ENCODE data around the gene SMPX. TPM values are rescaled to one million over a fixed set of nuclear protein-coding genes. Genes with fewer than 3 reads are reported as not detected.

SMPX gene
- total and polyA plus RNA-seq, 4 donors, result 0.09 to 0.10 TPM; not detected in 2

DNA sequence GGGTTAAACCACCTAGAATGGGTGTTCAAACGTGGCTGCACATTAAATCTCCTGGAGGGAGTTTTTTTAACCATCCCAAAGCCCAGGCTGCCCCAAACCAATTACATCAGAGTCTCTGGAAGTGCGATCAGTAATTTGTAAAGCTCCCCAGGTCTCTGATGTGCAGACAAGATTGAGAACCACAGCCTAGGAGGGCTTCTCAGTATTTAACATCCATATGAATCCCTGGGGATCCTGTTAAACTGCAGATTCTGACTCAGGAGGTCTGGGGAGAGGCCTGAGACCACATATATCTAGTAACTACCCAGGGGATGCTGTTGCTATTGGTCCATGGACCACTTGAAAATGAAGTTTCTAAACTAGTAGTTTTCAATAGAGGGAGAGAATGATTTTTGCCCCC is 42.6 kb downstream of the SMPX start:
- WGBS, result 63% methylated on average over 2 of the region's 2 CpGs
- no peaks in the 10 kb centered on the region for H3K36me3 ChIP-seq (ENCODE audit: control insufficient read depth in 4 of 4, insufficient read depth in 3 of 4, low read depth in 1 of 4, low read length in 3 of 4)
- DNase-seq (ENCODE audit: low spot score), result no peak
- TF ChIP-seq, protein P1, sequence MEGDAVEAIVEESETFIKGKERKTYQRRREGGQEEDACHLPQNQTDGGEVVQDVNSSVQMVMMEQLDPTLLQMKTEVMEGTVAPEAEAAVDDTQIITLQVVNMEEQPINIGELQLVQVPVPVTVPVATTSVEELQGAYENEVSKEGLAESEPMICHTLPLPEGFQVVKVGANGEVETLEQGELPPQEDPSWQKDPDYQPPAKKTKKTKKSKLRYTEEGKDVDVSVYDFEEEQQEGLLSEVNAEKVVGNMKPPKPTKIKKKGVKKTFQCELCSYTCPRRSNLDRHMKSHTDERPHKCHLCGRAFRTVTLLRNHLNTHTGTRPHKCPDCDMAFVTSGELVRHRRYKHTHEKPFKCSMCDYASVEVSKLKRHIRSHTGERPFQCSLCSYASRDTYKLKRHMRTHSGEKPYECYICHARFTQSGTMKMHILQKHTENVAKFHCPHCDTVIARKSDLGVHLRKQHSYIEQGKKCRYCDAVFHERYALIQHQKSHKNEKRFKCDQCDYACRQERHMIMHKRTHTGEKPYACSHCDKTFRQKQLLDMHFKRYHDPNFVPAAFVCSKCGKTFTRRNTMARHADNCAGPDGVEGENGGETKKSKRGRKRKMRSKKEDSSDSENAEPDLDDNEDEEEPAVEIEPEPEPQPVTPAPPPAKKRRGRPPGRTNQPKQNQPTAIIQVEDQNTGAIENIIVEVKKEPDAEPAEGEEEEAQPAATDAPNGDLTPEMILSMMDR (IDR thresholded peaks at IDR 0.05; ENCODE audit: low read depth, low read length, missing input control), result no peak
- no peak for TF ChIP-seq GABPA (IDR thresholded peaks at IDR 0.05 in 1 of 2, conservative IDR thresholded peaks at IDR 0.05 in 1 of 2)
- TF ChIP-seq, protein P2, sequence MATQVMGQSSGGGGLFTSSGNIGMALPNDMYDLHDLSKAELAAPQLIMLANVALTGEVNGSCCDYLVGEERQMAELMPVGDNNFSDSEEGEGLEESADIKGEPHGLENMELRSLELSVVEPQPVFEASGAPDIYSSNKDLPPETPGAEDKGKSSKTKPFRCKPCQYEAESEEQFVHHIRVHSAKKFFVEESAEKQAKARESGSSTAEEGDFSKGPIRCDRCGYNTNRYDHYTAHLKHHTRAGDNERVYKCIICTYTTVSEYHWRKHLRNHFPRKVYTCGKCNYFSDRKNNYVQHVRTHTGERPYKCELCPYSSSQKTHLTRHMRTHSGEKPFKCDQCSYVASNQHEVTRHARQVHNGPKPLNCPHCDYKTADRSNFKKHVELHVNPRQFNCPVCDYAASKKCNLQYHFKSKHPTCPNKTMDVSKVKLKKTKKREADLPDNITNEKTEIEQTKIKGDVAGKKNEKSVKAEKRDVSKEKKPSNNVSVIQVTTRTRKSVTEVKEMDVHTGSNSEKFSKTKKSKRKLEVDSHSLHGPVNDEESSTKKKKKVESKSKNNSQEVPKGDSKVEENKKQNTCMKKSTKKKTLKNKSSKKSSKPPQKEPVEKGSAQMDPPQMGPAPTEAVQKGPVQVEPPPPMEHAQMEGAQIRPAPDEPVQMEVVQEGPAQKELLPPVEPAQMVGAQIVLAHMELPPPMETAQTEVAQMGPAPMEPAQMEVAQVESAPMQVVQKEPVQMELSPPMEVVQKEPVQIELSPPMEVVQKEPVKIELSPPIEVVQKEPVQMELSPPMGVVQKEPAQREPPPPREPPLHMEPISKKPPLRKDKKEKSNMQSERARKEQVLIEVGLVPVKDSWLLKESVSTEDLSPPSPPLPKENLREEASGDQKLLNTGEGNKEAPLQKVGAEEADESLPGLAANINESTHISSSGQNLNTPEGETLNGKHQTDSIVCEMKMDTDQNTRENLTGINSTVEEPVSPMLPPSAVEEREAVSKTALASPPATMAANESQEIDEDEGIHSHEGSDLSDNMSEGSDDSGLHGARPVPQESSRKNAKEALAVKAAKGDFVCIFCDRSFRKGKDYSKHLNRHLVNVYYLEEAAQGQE (IDR thresholded peaks at IDR 0.05), result no peak
- TF ChIP-seq, protein P3, sequence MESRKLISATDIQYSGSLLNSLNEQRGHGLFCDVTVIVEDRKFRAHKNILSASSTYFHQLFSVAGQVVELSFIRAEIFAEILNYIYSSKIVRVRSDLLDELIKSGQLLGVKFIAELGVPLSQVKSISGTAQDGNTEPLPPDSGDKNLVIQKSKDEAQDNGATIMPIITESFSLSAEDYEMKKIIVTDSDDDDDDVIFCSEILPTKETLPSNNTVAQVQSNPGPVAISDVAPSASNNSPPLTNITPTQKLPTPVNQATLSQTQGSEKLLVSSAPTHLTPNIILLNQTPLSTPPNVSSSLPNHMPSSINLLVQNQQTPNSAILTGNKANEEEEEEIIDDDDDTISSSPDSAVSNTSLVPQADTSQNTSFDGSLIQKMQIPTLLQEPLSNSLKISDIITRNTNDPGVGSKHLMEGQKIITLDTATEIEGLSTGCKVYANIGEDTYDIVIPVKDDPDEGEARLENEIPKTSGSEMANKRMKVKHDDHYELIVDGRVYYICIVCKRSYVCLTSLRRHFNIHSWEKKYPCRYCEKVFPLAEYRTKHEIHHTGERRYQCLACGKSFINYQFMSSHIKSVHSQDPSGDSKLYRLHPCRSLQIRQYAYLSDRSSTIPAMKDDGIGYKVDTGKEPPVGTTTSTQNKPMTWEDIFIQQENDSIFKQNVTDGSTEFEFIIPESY (IDR thresholded peaks at IDR 0.05), result no peak
- TF ChIP-seq YY1 (IDR thresholded peaks at IDR 0.05), result no peak
- TF ChIP-seq EGR1 (IDR thresholded peaks at IDR 0.05; ENCODE audit: low read depth in 2 of 2), result no peak
- no peak for TF ChIP-seq FOXA2 (IDR thresholded peaks at IDR 0.05)
- no peak for TF ChIP-seq RXRA (IDR thresholded peaks at IDR 0.05)
- TF ChIP-seq HNF4A (conservative IDR thresholded peaks at IDR 0.05), result no peak
- no peak for TF ChIP-seq JUND (IDR thresholded peaks at IDR 0.05)
- TF ChIP-seq, protein P4, sequence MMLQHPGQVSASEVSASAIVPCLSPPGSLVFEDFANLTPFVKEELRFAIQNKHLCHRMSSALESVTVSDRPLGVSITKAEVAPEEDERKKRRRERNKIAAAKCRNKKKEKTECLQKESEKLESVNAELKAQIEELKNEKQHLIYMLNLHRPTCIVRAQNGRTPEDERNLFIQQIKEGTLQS (IDR thresholded peaks at IDR 0.05), result no peak
- TF ChIP-seq FOXA1 (IDR thresholded peaks at IDR 0.05), result no peak
- no peak for TF ChIP-seq RAD21 (IDR thresholded peaks at IDR 0.05)
- TF ChIP-seq NR2F2 (IDR thresholded peaks at IDR 0.05), result no peak
- TF ChIP-seq SP1 (IDR thresholded peaks at IDR 0.05), result no peak
- H3K4me1 ChIP-seq (ENCODE audit: control insufficient read depth in 4 of 4, insufficient read depth in 4 of 4, low read length in 3 of 4), result no peaks in the 10 kb centered on the region
- H3K9ac ChIP-seq (ENCODE audit: low read depth in 1 of 2, low read length in 2 of 2), result no peak overlapping the region
- no peak overlapping the region for H3K4me3 ChIP-seq (ENCODE audit: low read depth in 1 of 3, low read length in 3 of 3)
- H3K27me3 ChIP-seq (ENCODE audit: control insufficient read depth in 4 of 4, insufficient read depth in 4 of 4, low read length in 3 of 4), result no peaks in the 10 kb centered on the region
- H3K27ac ChIP-seq (ENCODE audit: low read depth in 1 of 2, low read length in 2 of 2), result no peak overlapping the region
- no peaks in the 10 kb centered on the region for H3K9me3 ChIP-seq (ENCODE audit: control insufficient read depth in 4 of 4, low read length in 3 of 4)

DNA sequence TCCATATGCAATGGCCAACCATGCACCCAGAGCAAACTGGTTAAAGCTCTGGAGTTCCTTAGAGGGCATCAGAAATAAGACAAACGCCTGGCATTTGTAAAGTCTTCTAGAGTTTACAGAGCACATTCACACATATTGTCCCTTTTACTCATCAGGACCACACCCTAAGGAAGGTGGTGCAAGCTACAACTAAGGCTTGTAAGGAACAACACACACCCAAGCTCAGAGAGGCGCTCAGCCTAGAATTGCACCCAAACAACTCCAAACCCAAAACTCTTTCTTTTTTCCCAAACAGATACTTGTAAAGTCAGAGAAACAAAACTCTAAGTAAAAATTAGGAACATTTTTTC is 46.1 kb downstream of the SMPX start:
- DNase-seq (ENCODE audit: low spot score), result no peak
- Histone ChIP-seq H3K4me1 (ENCODE audit: control insufficient read depth in 4 of 4, insufficient read depth in 4 of 4, low read length in 3 of 4) (no peaks in the 10 kb centered on the region), H3K9ac (ENCODE audit: low read depth in 1 of 2, low read length in 2 of 2) (no peak overlapping the region), H3K9me3 (ENCODE audit: control insufficient read depth in 4 of 4, low read length in 3 of 4) (peaks cover 0 to 2% (median 0%) of the 10 kb centered on the region in 4 donors), H3K27ac (ENCODE audit: low read depth in 1 of 2, low read length in 2 of 2) (no peak overlapping the region), H3K36me3 (ENCODE audit: control insufficient read depth in 4 of 4, insufficient read depth in 3 of 4, low read depth in 1 of 4, low read length in 3 of 4) (no peaks in the 10 kb centered on the region), H3K4me3 (ENCODE audit: low read depth in 1 of 3, low read length in 3 of 3) (no peak overlapping the region), H3K27me3 (ENCODE audit: control insufficient read depth in 4 of 4, insufficient read depth in 4 of 4, low read length in 3 of 4) (no peaks in the 10 kb centered on the region)
- 82% methylated on average over 2 of the region's 2 CpGs for whole genome bisulfite sequencing
- TF ChIP-seq TAF1 (conservative IDR thresholded peaks at IDR 0.05) (no peak), JUND (IDR thresholded peaks at IDR 0.05) (no peak), GABPA (IDR thresholded peaks at IDR 0.05 in 1 of 2, conservative IDR thresholded peaks at IDR 0.05 in 1 of 2) (no peak), HNF4G (IDR thresholded peaks at IDR 0.05) (no peak), RXRA (IDR thresholded peaks at IDR 0.05) (no peak), SP1 (IDR thresholded peaks at IDR 0.05) (no peak), RAD21 (IDR thresholded peaks at IDR 0.05) (no peak), YY1 (IDR thresholded peaks at IDR 0.05) (no peak), EGR1 (IDR thresholded peaks at IDR 0.05; ENCODE audit: low read depth in 2 of 2) (no peak), FOXA1 (IDR thresholded peaks at IDR 0.05) (no peak), HNF4A (conservative IDR thresholded peaks at IDR 0.05) (no peak)
- TF ChIP-seq, protein P3 (IDR thresholded peaks at IDR 0.05), result no peak
- TF ChIP-seq, protein P4 (IDR thresholded peaks at IDR 0.05), result no peak
- TF ChIP-seq, protein P2 (IDR thresholded peaks at IDR 0.05), result no peak

Measured in liver (tissue), 9 donors.